ENCODE results near the gene GPR153. TPM values are rescaled to one million over a fixed set of nuclear protein-coding genes. Genes with fewer than 3 reads are reported as not detected.

GPR153 gene
- total and polyA plus RNA-seq, 2 donors (not counting 1 experiment from before 2014, with no cell fraction given), result 4.0 to 8.9 TPM

- Histone ChIP-seq H3K79me2 (ENCODE audit: control insufficient read depth, insufficient read depth, low read length) (no peaks in the 10 kb centered on the region), H3K9me3 (ENCODE audit: control insufficient read depth, insufficient read depth, low read depth, low read length) (no peaks in the 10 kb centered on the region), H3K4me3 (replicated peaks in 1 of 4; ENCODE audit: control extremely low read depth in 1 of 4, insufficient read depth in 1 of 4, low read depth in 3 of 4, low read length in 4 of 4) (no peak overlapping the region), H4K20me1 (ENCODE audit: control insufficient read depth, extremely low read depth, insufficient read depth, low read length) (no peaks in the 10 kb centered on the region), H3K27ac (ENCODE audit: insufficient read depth, low read length) (no peak overlapping the region), H3K9ac (ENCODE audit: insufficient read depth, low read length) (no peak overlapping the region), H3K36me3 (ENCODE audit: control insufficient read depth, insufficient read depth, low read length) (peaks cover 2% of the 10 kb centered on the region), H2AFZ (ENCODE audit: low read length) (no peak overlapping the region), H3K27me3 (ENCODE audit: control insufficient read depth, insufficient read depth, low read length) (no peaks in the 10 kb centered on the region), H3K4me1 (ENCODE audit: control insufficient read depth, extremely low read depth, insufficient read depth, low read length) (peaks cover 12% of the 10 kb centered on the region), H3K4me2 (ENCODE audit: extremely low read depth, insufficient read depth, low read length) (no peak overlapping the region)
- DNase-seq (ENCODE audit: low read depth in 2 of 2), result peak in 1 of 2 donors; percentile 44
- TF ChIP-seq EZH2 (IDR thresholded peaks at IDR 0.05; ENCODE audit: low read length, missing control alignments) (no peak), CTCF (conservative IDR thresholded peaks at IDR 0.05 in 1 of 2, IDR thresholded peaks at IDR 0.05 in 1 of 2; ENCODE audit: low read depth in 1 of 2, low read length in 2 of 2) (no peak)
Observed at GRCh38 chr1:6269720-6270400, 9.0 kb upstream of the GPR153 start.

- no peaks in the 10 kb centered on the region for H3K9me3 ChIP-seq (ENCODE audit: control insufficient read depth, insufficient read depth, low read depth, low read length)
- TF ChIP-seq EZH2 (IDR thresholded peaks at IDR 0.05; ENCODE audit: low read length, missing control alignments) (no peak), CTCF (conservative IDR thresholded peaks at IDR 0.05 in 1 of 2, IDR thresholded peaks at IDR 0.05 in 1 of 2; ENCODE audit: low read depth in 1 of 2, low read length in 2 of 2) (no peak)
- no peaks in the 10 kb centered on the region for H3K36me3 ChIP-seq (ENCODE audit: control insufficient read depth, insufficient read depth, low read length)
- H3K4me3 ChIP-seq (replicated peaks in 1 of 4; ENCODE audit: control extremely low read depth in 1 of 4, insufficient read depth in 1 of 4, low read depth in 3 of 4, low read length in 4 of 4), result no peak overlapping the region
- H4K20me1 ChIP-seq (ENCODE audit: control insufficient read depth, extremely low read depth, insufficient read depth, low read length), result no peaks in the 10 kb centered on the region
- no peak overlapping the region for H3K27ac ChIP-seq (ENCODE audit: insufficient read depth, low read length)
- H3K9ac ChIP-seq (ENCODE audit: insufficient read depth, low read length), result no peak overlapping the region
- no peaks in the 10 kb centered on the region for H3K79me2 ChIP-seq (ENCODE audit: control insufficient read depth, insufficient read depth, low read length)
- H2AFZ ChIP-seq (ENCODE audit: low read length), result no peak overlapping the region
- H3K4me1 ChIP-seq (ENCODE audit: control insufficient read depth, extremely low read depth, insufficient read depth, low read length), result peaks cover 12% of the 10 kb centered on the region
- no peak for DNase-seq (ENCODE audit: low read depth in 2 of 2)
- no peaks in the 10 kb centered on the region for H3K27me3 ChIP-seq (ENCODE audit: control insufficient read depth, insufficient read depth, low read length)
- no peak overlapping the region for H3K4me2 ChIP-seq (ENCODE audit: extremely low read depth, insufficient read depth, low read length)
Observed at GRCh38 chr1:6269296-6269695, 8.4 kb upstream of the GPR153 start.

- Histone ChIP-seq H3K79me2 (ENCODE audit: control insufficient read depth, insufficient read depth, low read length) (no peaks in the 10 kb centered on the region), H3K27ac (ENCODE audit: insufficient read depth, low read length) (no peak overlapping the region), H3K4me3 (replicated peaks in 1 of 4; ENCODE audit: control extremely low read depth in 1 of 4, insufficient read depth in 1 of 4, low read depth in 3 of 4, low read length in 4 of 4) (no peak overlapping the region), H3K27me3 (ENCODE audit: control insufficient read depth, insufficient read depth, low read length) (no peaks in the 10 kb centered on the region), H3K36me3 (ENCODE audit: control insufficient read depth, insufficient read depth, low read length) (no peaks in the 10 kb centered on the region), H4K20me1 (ENCODE audit: control insufficient read depth, extremely low read depth, insufficient read depth, low read length) (no peaks in the 10 kb centered on the region), H3K9me3 (ENCODE audit: control insufficient read depth, insufficient read depth, low read depth, low read length) (no peaks in the 10 kb centered on the region), H2AFZ (ENCODE audit: low read length) (no peak overlapping the region), H3K4me1 (ENCODE audit: control insufficient read depth, extremely low read depth, insufficient read depth, low read length) (peaks cover 19% of the 10 kb centered on the region), H3K4me2 (ENCODE audit: extremely low read depth, insufficient read depth, low read length) (no peak overlapping the region), H3K9ac (ENCODE audit: insufficient read depth, low read length) (no peak overlapping the region)
- DNase-seq (ENCODE audit: low read depth in 2 of 2), result no peak
- TF ChIP-seq CTCF (conservative IDR thresholded peaks at IDR 0.05 in 1 of 2, IDR thresholded peaks at IDR 0.05 in 1 of 2; ENCODE audit: low read depth in 1 of 2, low read length in 2 of 2) (peak in 1 of 2 donors; percentile 9), EZH2 (IDR thresholded peaks at IDR 0.05; ENCODE audit: low read length, missing control alignments) (no peak)
Observed at GRCh38 chr1:6268415-6268814, 7.5 kb upstream of the GPR153 start.
